HepG2 (cell line): ENCODE results near the gene FOXA1. TPM values are rescaled to one million over a fixed set of nuclear protein-coding genes. Genes with fewer than 3 reads are reported as not detected.

ENCODE experiments used
- ARID4A ChIP-seq: sonication (generic); formaldehyde crosslinking; IDR thresholded peaks from 2 replicates; pipeline ENCODE4 v1.5.0; 2020; ENCODE audit warnings: mild to moderate bottlenecking, missing genetic modification reagents, borderline replicate concordance
- ATF7-NPFF ChIP-seq: sonication (generic); formaldehyde crosslinking; IDR thresholded peaks from 2 replicates; pipeline ENCODE4 v1.8.1; 2023; ENCODE audit warnings: mild to moderate bottlenecking, low read depth, missing genetic modification reagents, moderate library complexity
- FOXO1 ChIP-seq: sonication (generic); formaldehyde crosslinking; IDR thresholded peaks from 2 replicates; pipeline ENCODE4 v1.4.0; 2020; ENCODE audit warnings: missing genetic modification reagents
- LBX2 ChIP-seq: sonication (generic); formaldehyde crosslinking; IDR thresholded peaks from 2 replicates; pipeline ENCODE4 v1.5.0; 2020; ENCODE audit warnings: missing genetic modification reagents, mild to moderate bottlenecking, borderline replicate concordance
- MTA3 ChIP-seq: sonication (generic); formaldehyde crosslinking; IDR thresholded peaks from 2 replicates; pipeline ENCODE4 v1.4.0; 2020; ENCODE audit warnings: missing genetic modification reagents
- MZF1 ChIP-seq: sonication (generic); formaldehyde crosslinking; IDR thresholded peaks from 2 replicates; pipeline ENCODE4 v1.8.1; 2023; ENCODE audit warnings: mild to moderate bottlenecking, missing genetic modification reagents, borderline replicate concordance
- NCOA2 ChIP-seq: sonication (generic); formaldehyde crosslinking; IDR thresholded peaks from 2 replicates; pipeline ENCODE4 v1.8.0; 2022; ENCODE audit warnings: inconsistent platforms
- NFYB ChIP-seq: sonication (generic); formaldehyde crosslinking; IDR thresholded peaks from 2 replicates; pipeline ENCODE4 v1.4.0; 2020; ENCODE audit warnings: missing genetic modification reagents
- RORA ChIP-seq: sonication (generic); formaldehyde crosslinking; IDR thresholded peaks from 2 replicates; pipeline ENCODE4 v1.5.0; 2020; ENCODE audit warnings: mild to moderate bottlenecking, missing genetic modification reagents, moderate library complexity
- TCF7L2 ChIP-seq: IDR thresholded peaks from 2 replicates; pipeline ENCODE4 v1.6.1; 2011; ENCODE audit warnings: mild to moderate bottlenecking, low read depth, low read length, moderate library complexity
- TOPORS ChIP-seq: sonication (generic); formaldehyde crosslinking; IDR thresholded peaks from 2 replicates; pipeline ENCODE4 v1.8.0; 2023; ENCODE audit warnings: mild to moderate bottlenecking, missing genetic modification reagents
- ZBTB1 ChIP-seq: sonication (generic); formaldehyde crosslinking; IDR thresholded peaks from 2 replicates; pipeline ENCODE4 v1.4.0; 2020; ENCODE audit warnings: missing genetic modification reagents, borderline replicate concordance
- ZBTB21 ChIP-seq: sonication (generic); formaldehyde crosslinking; IDR thresholded peaks from 2 replicates; pipeline ENCODE4 v1.4.0; 2020; ENCODE audit warnings: missing genetic modification reagents
- ZNF274 ChIP-seq: sonication (generic); formaldehyde crosslinking; IDR thresholded peaks from 2 replicates; pipeline ENCODE4 v1.5.1; 2020; ENCODE audit warnings: mild to moderate bottlenecking, missing genetic modification reagents
- ZNF670 ChIP-seq: sonication (generic); formaldehyde crosslinking; IDR thresholded peaks from 2 replicates; pipeline ENCODE4 v1.8.0; 2022; ENCODE audit warnings: mild to moderate bottlenecking, missing genetic modification reagents, borderline replicate concordance
- ZXDC ChIP-seq: sonication (generic); formaldehyde crosslinking; IDR thresholded peaks from 2 replicates; pipeline ENCODE4 v1.5.0; 2020; ENCODE audit warnings: mild to moderate bottlenecking, missing genetic modification reagents
- polyA plus RNA-seq, 8 experiments: library from polyadenylated mRNA; depleted of rRNA in 3 of 8; stranded (reverse) in 7 of 8; unstranded in 1 of 8; fragments of >200 nt; fragmentation: Illumina TruSeq in 4 of 8; extraction: Trizol in 4 of 8; gene quantifications; 2 replicates each; pipeline versions ENCODE4 v1.2.1 to v1.2.3, GENCODE V29; 2011 to 2016; ENCODE audit warnings: low read depth in 4 of 8, missing spikeins in 1 of 8, mixed read lengths in 1 of 8; ENCODE audit not compliant: insufficient read depth in 1 of 8
- total RNA-seq, 5 experiments: library from RNA; depleted of rRNA; stranded (reverse); fragments of >200 nt; fragmentation: Illumina TruSeq; extraction: Trizol; gene quantifications; 2 replicates each; pipeline ENCODE4 v1.2.3, GENCODE V29; 2016; ENCODE audit warnings: low read depth in 1 of 5
- TF ChIP-seq, protein P1 (sequence below): sonication (generic); formaldehyde crosslinking; IDR thresholded peaks from 2 replicates; pipeline ENCODE4 v1.8.0; 2022; ENCODE audit warnings: mild to moderate bottlenecking, missing genetic modification reagents, moderate library complexity
- TF ChIP-seq, protein P2 (sequence below): sonication (generic); formaldehyde crosslinking; IDR thresholded peaks from 2 replicates; pipeline ENCODE4 v1.9.0; 2022; ENCODE audit warnings: missing genetic modification reagents, mild to moderate bottlenecking, borderline replicate concordance

The FOXA1 gene
- total and polyA plus RNA-seq, 2 of the 13 experiments (the other 11 are each of a cell fraction or from before 2014, with no cell fraction given): 43.4 to 58.6 TPM

DNA sequence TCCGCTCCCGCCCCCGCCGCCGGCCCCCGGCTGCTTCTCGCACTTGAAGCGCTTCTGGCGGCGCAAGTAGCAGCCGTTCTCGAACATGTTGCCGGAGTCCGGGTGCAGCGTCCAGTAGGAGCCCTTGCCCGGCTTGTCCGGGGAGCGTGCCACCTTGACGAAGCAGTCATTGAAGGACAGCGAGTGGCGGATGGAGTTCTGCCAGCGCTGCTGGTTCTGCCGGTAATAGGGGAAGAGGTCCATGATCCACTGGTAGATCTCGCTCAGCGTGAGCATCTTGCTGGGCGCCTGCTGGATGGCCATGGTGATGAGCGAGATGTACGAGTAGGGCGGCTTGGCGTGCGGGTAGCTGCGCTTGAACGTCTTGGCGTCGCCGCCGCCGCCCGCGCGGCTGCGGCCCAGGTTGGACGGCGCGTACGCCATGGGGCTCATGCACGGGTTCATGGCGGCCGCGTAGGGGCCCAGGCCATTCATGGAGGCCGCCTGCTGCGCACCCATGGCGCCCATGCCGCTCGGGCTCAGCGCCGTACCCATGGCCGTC lies 3.0 kb downstream of the FOXA1 start (continued):
- TF ChIP-seq ZXDC (CRISPR knock-in tag) (no peak), TCF7L2 (no peak), LBX2 (0 out of 2 replicates have a peak, but pooled peaks have one; percentile 51), MTA3 (CRISPR knock-in tag) (no peak), ATF7-NPFF (no peak), TOPORS (CRISPR knock-in tag) (no peak), RORA (CRISPR knock-in tag) (no peak), NCOA2 (CRISPR knock-in tag) (no peak), ARID4A (peak; percentile 20; the same call in 1 of the 2 replicates), ZNF274 (CRISPR knock-in tag) (no peak), FOXO1 (CRISPR knock-in tag) (no peak), ZBTB21 (CRISPR knock-in tag) (no peak), MZF1 (CRISPR knock-in tag) (no peak), NFYB (CRISPR knock-in tag) (no peak), ZBTB1 (CRISPR knock-in tag) (no peak), ZNF670 (CRISPR knock-in tag) (no peak)
- TF ChIP-seq, protein P1, sequence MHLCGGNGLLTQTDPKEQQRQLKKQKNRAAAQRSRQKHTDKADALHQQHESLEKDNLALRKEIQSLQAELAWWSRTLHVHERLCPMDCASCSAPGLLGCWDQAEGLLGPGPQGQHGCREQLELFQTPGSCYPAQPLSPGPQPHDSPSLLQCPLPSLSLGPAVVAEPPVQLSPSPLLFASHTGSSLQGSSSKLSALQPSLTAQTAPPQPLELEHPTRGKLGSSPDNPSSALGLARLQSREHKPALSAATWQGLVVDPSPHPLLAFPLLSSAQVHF: no peak
- TF ChIP-seq, protein P2, sequence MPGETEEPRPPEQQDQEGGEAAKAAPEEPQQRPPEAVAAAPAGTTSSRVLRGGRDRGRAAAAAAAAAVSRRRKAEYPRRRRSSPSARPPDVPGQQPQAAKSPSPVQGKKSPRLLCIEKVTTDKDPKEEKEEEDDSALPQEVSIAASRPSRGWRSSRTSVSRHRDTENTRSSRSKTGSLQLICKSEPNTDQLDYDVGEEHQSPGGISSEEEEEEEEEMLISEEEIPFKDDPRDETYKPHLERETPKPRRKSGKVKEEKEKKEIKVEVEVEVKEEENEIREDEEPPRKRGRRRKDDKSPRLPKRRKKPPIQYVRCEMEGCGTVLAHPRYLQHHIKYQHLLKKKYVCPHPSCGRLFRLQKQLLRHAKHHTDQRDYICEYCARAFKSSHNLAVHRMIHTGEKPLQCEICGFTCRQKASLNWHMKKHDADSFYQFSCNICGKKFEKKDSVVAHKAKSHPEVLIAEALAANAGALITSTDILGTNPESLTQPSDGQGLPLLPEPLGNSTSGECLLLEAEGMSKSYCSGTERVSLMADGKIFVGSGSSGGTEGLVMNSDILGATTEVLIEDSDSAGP: peak; percentile 12; the same call in 1 of the 2 replicates
